Measurements from ENCODE around the gene YIPF3.
A peak's percentile ranks its signal among the peaks of the same experiment; 100 is the strongest.
"Not testable (repeated sequence)": the region's sequence is repeated elsewhere in the genome, so short reads cannot be mapped to it uniquely, and the experiment has no call there.

The YIPF3 gene

GRCh38 chr6:43491750-43492661 is 24.7 kb downstream of the YIPF3 start:
- DNase-seq (ENCODE audit: low spot score), result no peak

GRCh38 chr6:43490523-43490939 is 26.2 kb downstream of the YIPF3 start:
- peak; percentile 34 for DNase-seq (ENCODE audit: low spot score)

- no peak for DNase-seq (ENCODE audit: low spot score)
These were observed 27.3 kb downstream of the YIPF3 start for GRCh38 chr6:43489277-43490072.

GRCh38 chr6:43488667-43489276 is 28.0 kb downstream of the YIPF3 start:
- no peak for DNase-seq (ENCODE audit: low spot score)

- no peak for DNase-seq (ENCODE audit: low spot score)
These were observed 35.0 kb downstream of the YIPF3 start for GRCh38 chr6:43481591-43482236.

- no peak for DNase-seq (ENCODE audit: low spot score)
These were observed 35.7 kb downstream of the YIPF3 start for GRCh38 chr6:43481075-43481474.

GRCh38 chr6:43478008-43478372 is 38.7 kb downstream of the YIPF3 start:
- no peak for DNase-seq (ENCODE audit: low spot score)

GRCh38 chr6:43477235-43478007 is 39.3 kb downstream of the YIPF3 start, which contains the start of gene TJAP1:
TSS of gene TJAP1 (plus strand) at chr6:43477570. CDS start at chr6:43499002, 21,432 bp downstream.
- DNase-seq (ENCODE audit: low spot score), result peak; percentile 70

GRCh38 chr6:43476746-43477145 is 40.0 kb downstream of the YIPF3 start:
- no peak for DNase-seq (ENCODE audit: low spot score)

- DNase-seq (ENCODE audit: low spot score), result no peak
These were observed 41.2 kb downstream of the YIPF3 start for GRCh38 chr6:43475516-43475915.

- DNase-seq (ENCODE audit: low spot score), result no peak
These were observed 44.2 kb downstream of the YIPF3 start for GRCh38 chr6:43472515-43472914.

- DNase-seq (ENCODE audit: low spot score), result no peak
These were observed 45.3 kb downstream of the YIPF3 start for GRCh38 chr6:43471399-43471798.

GRCh38 chr6:43469947-43470346 is 46.8 kb downstream of the YIPF3 start:
- DNase-seq (ENCODE audit: low spot score), result no peak

- DNase-seq (ENCODE audit: low spot score), result no peak
These were observed 47.7 kb downstream of the YIPF3 start for GRCh38 chr6:43468748-43469681.

GRCh38 chr6:43468240-43468639 is 48.5 kb downstream of the YIPF3 start:
- DNase-seq (ENCODE audit: low spot score), result no peak

GRCh38 chr6:43467752-43468151 is 49.0 kb downstream of the YIPF3 start:
- DNase-seq (ENCODE audit: low spot score), result no peak

- not testable (repeated sequence) for DNase-seq (ENCODE audit: low spot score)
These were observed 49.5 kb downstream of the YIPF3 start for GRCh38 chr6:43467265-43467664.

GRCh38 chr6:43465948-43466347 is 50.8 kb downstream of the YIPF3 start:
- no peak for DNase-seq (ENCODE audit: low spot score)

- no peak for DNase-seq (ENCODE audit: low spot score)
These were observed 52.4 kb downstream of the YIPF3 start for GRCh38 chr6:43464337-43464736.

GRCh38 chr6:43461936-43462335 is 54.8 kb downstream of the YIPF3 start:
- no peak for DNase-seq (ENCODE audit: low spot score)
